ENCODE measurements around the gene PTPRQ. TPM values are rescaled to one million over a fixed set of nuclear protein-coding genes. Genes with fewer than 3 reads are reported as not detected.

The PTPRQ gene
- polyA plus RNA-seq, 6 donors from 2014 or later, result not detected

- DNase-seq, result no peak
- Mint-ChIP-seq H3K27ac (no peak overlapping the region), H3K27me3 (peaks cover 40 to 51% (median 50%) of the 10 kb centered on the region in 3 donors), H3K4me1 (peaks cover 0 to 7% (median 5%) of the 10 kb centered on the region in 3 donors), H3K9me3 (peaks cover 0 to 11% (median 4%) of the 10 kb centered on the region in 7 donors), H3K4me3 (no peak overlapping the region), H3K36me3 (peaks cover 0 to 4% of the 10 kb centered on the region in 2 donors)
- no peak for ATAC-seq (ENCODE audit: low read depth in 2 of 2)
These were observed 264.9 kb downstream of the PTPRQ start for GRCh38 chr12:80708975-80709328.

GRCh38 chr12:80709811-80710726 is 266.0 kb downstream of the PTPRQ start:
- Mint-ChIP-seq H3K27me3 (peaks cover 44 to 62% (median 61%) of the 10 kb centered on the region in 3 donors), H3K36me3 (peaks cover 0 to 7% of the 10 kb centered on the region in 2 donors), H3K9me3 (peaks cover 0 to 11% (median 4%) of the 10 kb centered on the region in 7 donors), H3K27ac (peak overlapping the region in 1 of 6 donors; percentile 57), H3K4me1 (peaks cover 0 to 7% (median 5%) of the 10 kb centered on the region in 3 donors), H3K4me3 (peak overlapping the region in 1 of 8 donors; percentile 6)
- no peak for DNase-seq
- no peak for ATAC-seq (ENCODE audit: low read depth in 2 of 2)

GRCh38 chr12:80710727-80711449 is 266.9 kb downstream of the PTPRQ start:
- H3K4me3 Mint-ChIP-seq, result no peak overlapping the region
- no peak for ATAC-seq (ENCODE audit: low read depth in 2 of 2)
- peaks cover 0 to 14% (median 5%) of the 10 kb centered on the region in 7 donors for H3K9me3 Mint-ChIP-seq
- H3K27ac Mint-ChIP-seq, result no peak overlapping the region
- peaks cover 46 to 70% (median 69%) of the 10 kb centered on the region in 3 donors for H3K27me3 Mint-ChIP-seq
- peaks cover 0 to 7% of the 10 kb centered on the region in 2 donors for H3K36me3 Mint-ChIP-seq
- peaks cover 0 to 7% (median 5%) of the 10 kb centered on the region in 3 donors for H3K4me1 Mint-ChIP-seq
- DNase-seq, result no peak

GRCh38 chr12:80711866-80712265 is 267.8 kb downstream of the PTPRQ start:
- ATAC-seq (ENCODE audit: low read depth in 2 of 2) (no peak), DNase-seq (no peak)
- Mint-ChIP-seq H3K9me3 (peaks cover 0 to 15% (median 5%) of the 10 kb centered on the region in 7 donors), H3K36me3 (peaks cover 0 to 7% of the 10 kb centered on the region in 2 donors), H3K27me3 (peaks cover 43 to 74% (median 72%) of the 10 kb centered on the region in 3 donors), H3K4me1 (peaks cover 0 to 7% (median 5%) of the 10 kb centered on the region in 3 donors), H3K4me3 (no peak overlapping the region), H3K27ac (no peak overlapping the region)

- Mint-ChIP-seq H3K36me3 (peaks cover 0 to 7% of the 10 kb centered on the region in 2 donors), H3K27ac (no peak overlapping the region), H3K9me3 (peaks cover 0 to 15% (median 4%) of the 10 kb centered on the region in 7 donors), H3K27me3 (peaks cover 35 to 64% (median 64%) of the 10 kb centered on the region in 3 donors), H3K4me1 (peaks cover 0 to 5% (median 5%) of the 10 kb centered on the region in 3 donors), H3K4me3 (no peak overlapping the region)
- DNase-seq (no peak), ATAC-seq (ENCODE audit: low read depth in 2 of 2) (no peak)
These were observed 268.8 kb downstream of the PTPRQ start for GRCh38 chr12:80712866-80713265.

GRCh38 chr12:80713419-80713818 is 269.4 kb downstream of the PTPRQ start:
- Mint-ChIP-seq H3K27me3 (peaks cover 40 to 66% (median 65%) of the 10 kb centered on the region in 3 donors), H3K27ac (no peak overlapping the region), H3K9me3 (peaks cover 0 to 15% (median 4%) of the 10 kb centered on the region in 7 donors), H3K36me3 (peaks cover 0 to 7% of the 10 kb centered on the region in 2 donors), H3K4me1 (peaks cover 0 to 4% (median 4%) of the 10 kb centered on the region in 3 donors), H3K4me3 (no peak overlapping the region)
- DNase-seq, result no peak
- ATAC-seq (ENCODE audit: low read depth in 2 of 2), result no peak

GRCh38 chr12:80714055-80714454 is 270.0 kb downstream of the PTPRQ start:
- DNase-seq, result no peak
- Mint-ChIP-seq H3K36me3 (peaks cover 0 to 7% of the 10 kb centered on the region in 2 donors), H3K9me3 (peaks cover 0 to 15% (median 4%) of the 10 kb centered on the region in 7 donors), H3K27ac (no peak overlapping the region), H3K27me3 (peaks cover 43 to 65% (median 63%) of the 10 kb centered on the region in 3 donors), H3K4me1 (no peaks in the 10 kb centered on the region), H3K4me3 (no peak overlapping the region)
- ATAC-seq (ENCODE audit: low read depth in 2 of 2), result no peak

- DNase-seq (no peak), ATAC-seq (ENCODE audit: low read depth in 2 of 2) (no peak)
- Mint-ChIP-seq H3K36me3 (peaks cover 0 to 7% of the 10 kb centered on the region in 2 donors), H3K27me3 (peaks cover 43 to 58% (median 56%) of the 10 kb centered on the region in 3 donors), H3K4me3 (no peak overlapping the region), H3K4me1 (no peaks in the 10 kb centered on the region), H3K27ac (no peak overlapping the region), H3K9me3 (peaks cover 0 to 15% (median 4%) of the 10 kb centered on the region in 7 donors)
These were observed 270.8 kb downstream of the PTPRQ start for GRCh38 chr12:80714846-80715245.

GRCh38 chr12:80715713-80716249 is 271.7 kb downstream of the PTPRQ start:
- ATAC-seq (ENCODE audit: low read depth in 2 of 2), result no peak
- peaks cover 0 to 7% of the 10 kb centered on the region in 2 donors for H3K36me3 Mint-ChIP-seq
- H3K4me3 Mint-ChIP-seq, result no peak overlapping the region
- peaks cover 0 to 11% (median 4%) of the 10 kb centered on the region in 7 donors for H3K9me3 Mint-ChIP-seq
- no peak for DNase-seq
- no peaks in the 10 kb centered on the region for H3K4me1 Mint-ChIP-seq
- H3K27ac Mint-ChIP-seq, result peak overlapping the region in 1 of 6 donors; percentile 21
- peaks cover 36 to 50% (median 47%) of the 10 kb centered on the region in 3 donors for H3K27me3 Mint-ChIP-seq

GRCh38 chr12:80716696-80717469 is 272.8 kb downstream of the PTPRQ start, which contains the start of gene MYF5:
MYF5 (plus strand) TSS chr12:80716912; CDS start chr12:80717064, 152 bp downstream.
- no peak for ATAC-seq (ENCODE audit: low read depth in 2 of 2)
- Mint-ChIP-seq H3K4me3 (no peak within 1 kb of the TSS), H3K36me3 (peaks cover 0 to 7% of the 10 kb centered on the region in 2 donors)

GRCh38 chr12:80717856-80718255 is 273.8 kb downstream of the PTPRQ start:
- H3K9me3 Mint-ChIP-seq, result peaks cover 0 to 11% (median 4%) of the 10 kb centered on the region in 7 donors
- no peaks in the 10 kb centered on the region for H3K4me1 Mint-ChIP-seq
- peaks cover 30 to 43% (median 43%) of the 10 kb centered on the region in 3 donors for H3K27me3 Mint-ChIP-seq
- H3K27ac Mint-ChIP-seq, result no peak overlapping the region
- DNase-seq, result no peak
- peaks cover 0 to 7% of the 10 kb centered on the region in 2 donors for H3K36me3 Mint-ChIP-seq
- H3K4me3 Mint-ChIP-seq, result no peak overlapping the region
- no peak for ATAC-seq (ENCODE audit: low read depth in 2 of 2)

More at GRCh38 chr12:80716696-80717469, 272.8 kb downstream of the PTPRQ start, which contains the start of gene MYF5:
- no peak for DNase-seq
- Mint-ChIP-seq H3K27me3 (peaks cover 34 to 50% (median 47%) of the 10 kb centered on the region in 3 donors), H3K4me1 (no peaks in the 10 kb centered on the region), H3K9me3 (peaks cover 0 to 11% (median 4%) of the 10 kb centered on the region in 7 donors), H3K27ac (peak within 1 kb of the TSS in 1 of 6 donors; percentile 21)

- no peaks in the 10 kb centered on the region for H3K36me3 Mint-ChIP-seq
- H3K9me3 Mint-ChIP-seq, result peaks cover 0 to 10% (median 0%) of the 10 kb centered on the region in 7 donors
These were observed 276.5 kb downstream of the PTPRQ start for GRCh38 chr12:80720516-80720915.

More at GRCh38 chr12:80720516-80720915, 276.5 kb downstream of the PTPRQ start:
- no peak overlapping the region for H3K4me3 Mint-ChIP-seq
- ATAC-seq (ENCODE audit: low read depth in 2 of 2) (no peak), DNase-seq (no peak)
- no peaks in the 10 kb centered on the region for H3K4me1 Mint-ChIP-seq
- H3K27me3 Mint-ChIP-seq, result peaks cover 20 to 24% (median 21%) of the 10 kb centered on the region in 3 donors
- no peak overlapping the region for H3K27ac Mint-ChIP-seq

Data from naive B cell (primary cell).